ENCODE measurements around the gene ATXN7.

ATXN7 gene

DNA sequence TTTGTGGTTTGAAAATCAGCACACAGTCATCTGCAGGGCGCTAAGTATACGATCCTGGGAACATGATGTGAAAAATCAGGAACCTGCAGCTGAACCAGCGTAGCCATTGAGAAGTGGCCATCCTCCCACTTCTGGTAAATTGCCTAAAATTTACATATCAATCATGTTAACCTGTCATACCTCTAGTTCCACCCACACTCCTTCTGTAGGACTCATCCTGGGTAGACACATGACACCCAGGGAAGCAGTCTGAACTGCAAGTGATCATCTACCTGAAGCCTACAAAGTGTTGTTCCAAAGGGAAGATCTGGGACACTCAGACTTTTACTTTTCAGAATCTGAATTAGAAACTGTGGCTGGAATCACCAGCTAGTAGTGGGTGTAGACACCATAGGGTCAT is 165.1 kb downstream of the ATXN7 start:
- no peak for DNase-seq

DNA sequence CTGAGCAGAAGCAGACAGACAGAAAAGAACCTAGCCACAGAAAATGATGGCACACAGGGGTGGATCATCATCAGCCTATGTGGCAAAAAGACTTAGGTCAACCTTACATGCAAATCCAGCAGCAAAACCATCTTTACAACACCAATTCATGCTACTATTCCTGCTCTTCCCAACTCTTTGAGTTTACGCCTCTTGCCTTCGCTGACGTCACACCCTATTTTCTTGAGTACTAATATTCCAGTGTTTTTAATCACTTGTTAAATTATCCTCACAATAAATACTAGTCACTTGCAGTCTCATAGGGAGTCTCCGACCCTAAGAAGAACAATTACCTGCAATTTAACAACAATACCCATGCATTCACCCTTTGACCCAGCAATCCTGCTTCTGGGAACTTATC is 165.6 kb downstream of the ATXN7 start:
- DNase-seq, result no peak

DNA sequence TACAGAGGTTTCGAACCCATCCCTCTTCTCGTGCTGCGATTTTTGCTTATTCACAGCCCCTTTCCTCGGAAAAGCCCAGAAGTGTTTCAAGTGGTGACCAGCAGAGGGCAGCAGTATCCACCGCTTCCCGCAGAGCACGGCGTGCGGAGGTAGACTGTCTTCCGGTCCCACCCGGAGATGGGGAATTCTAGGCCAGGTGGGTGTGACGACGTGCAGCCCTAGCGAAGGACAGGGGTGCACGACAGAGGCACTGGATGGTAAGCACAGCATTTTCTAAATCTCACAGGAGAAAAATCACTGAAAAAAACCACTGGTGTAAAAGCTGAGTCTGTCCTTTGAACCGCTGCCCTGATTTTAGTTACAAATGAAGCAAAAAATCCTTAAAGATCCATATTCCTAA is 167.1 kb downstream of the ATXN7 start:
- peak; percentile 62 for DNase-seq

DNA sequence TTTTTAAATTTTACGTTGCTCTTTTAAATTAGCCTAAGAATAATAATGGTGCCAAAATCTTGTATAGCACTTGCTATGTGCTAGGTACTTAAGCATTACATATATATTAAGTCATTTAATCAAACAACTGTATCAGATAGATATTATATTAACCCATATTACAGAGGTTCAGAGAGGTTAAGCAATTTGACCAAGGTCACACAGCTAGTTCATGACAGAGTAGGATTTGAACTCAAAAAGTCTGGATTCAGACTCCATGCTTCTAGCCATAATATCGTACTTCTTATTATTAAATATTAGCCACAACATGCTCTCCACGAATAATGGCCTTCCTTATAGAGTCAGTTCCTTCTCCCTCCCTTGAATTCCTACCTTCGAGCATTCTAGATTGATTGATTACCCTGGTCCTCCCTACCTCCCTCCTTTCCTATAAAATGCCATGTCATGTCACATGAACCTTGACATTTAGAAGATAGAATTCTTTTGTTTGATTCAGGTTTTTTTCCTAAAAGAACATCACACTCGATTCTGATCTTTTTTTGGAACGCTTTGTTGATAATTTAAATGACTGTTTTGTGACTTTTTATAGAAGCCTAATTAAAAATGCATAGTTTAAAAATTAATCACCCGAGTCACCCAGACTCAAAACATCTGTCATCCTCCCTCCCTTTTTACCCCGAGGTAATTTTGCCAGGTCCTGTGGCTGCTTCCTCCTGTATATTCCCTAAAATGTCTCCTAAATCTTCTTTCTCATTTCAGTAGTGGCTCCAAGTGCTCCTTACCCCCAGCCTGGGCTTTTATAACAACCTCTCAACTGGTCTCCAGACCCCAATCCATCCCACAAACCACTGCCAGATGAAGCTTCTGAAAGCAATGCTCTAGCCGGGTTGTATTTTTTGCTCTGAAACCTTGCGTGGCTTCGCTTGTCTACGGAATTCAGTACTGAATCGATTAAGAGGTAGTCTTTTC is 168.2 kb downstream of the ATXN7 start:
- DNase-seq, result no peak

DNA sequence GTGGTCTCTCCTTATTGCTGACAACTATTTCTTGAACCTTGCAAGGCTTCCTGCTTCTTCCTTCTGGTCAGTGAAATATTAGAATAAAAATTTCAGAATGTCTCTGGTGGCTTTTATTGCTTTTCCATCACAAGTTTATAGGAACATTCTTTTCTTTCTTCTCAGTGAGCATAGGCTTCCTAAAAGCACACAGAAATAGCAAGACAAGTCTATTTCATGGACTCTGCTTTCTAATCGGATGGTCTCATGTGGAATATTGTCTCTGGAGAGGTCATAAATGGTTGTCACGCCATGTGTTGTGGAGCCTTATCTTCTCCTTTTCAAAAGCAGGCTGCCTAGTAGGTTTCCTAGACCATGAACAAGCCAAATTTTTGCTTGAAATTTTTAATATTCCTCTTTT is 169.4 kb downstream of the ATXN7 start:
- no peak for DNase-seq

DNA sequence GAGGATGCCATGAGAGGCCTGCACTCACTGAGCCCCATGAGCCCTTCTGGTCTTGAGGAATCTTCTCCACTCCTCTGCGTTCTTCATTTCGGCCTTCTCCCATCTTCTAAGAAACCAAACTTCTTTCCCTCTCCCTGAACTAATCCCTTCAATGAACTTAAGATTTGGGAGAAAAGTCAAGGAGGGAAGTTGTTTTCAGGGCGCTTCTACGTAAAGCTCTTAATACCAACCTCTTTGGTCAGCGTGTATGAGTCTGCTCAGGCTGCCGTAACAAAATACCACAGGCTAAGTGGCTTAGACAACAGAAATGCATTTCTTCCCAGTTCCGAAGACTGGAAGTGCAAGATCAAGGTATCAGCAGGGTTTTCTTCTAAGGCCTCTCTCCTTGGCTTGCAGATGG is 173.4 kb downstream of the ATXN7 start:
- DNase-seq, result no peak

DNA sequence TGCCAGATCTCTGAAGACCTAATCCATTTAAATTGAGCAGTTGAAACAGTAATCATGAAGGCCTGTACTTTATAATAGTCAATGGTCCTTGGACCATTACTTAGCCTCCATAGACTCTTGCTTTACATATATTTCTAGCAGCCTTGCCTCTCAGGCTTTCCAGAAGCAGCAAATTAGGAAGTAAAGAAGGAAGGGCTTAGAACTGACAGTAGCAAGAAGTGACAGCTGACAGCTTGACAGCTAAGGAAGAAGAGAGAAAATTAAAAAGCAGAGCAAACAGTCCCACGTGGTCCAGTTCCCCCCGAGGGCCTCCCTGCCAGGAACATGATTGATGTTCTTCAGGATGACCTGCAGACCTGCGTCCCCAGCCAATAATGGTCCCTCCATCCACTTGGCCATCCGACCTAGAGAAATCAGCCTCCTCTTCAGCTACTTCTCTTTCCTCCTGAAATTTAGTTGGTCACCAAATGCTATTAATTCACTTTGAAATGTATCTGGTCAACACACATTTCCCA is 174.6 kb downstream of the ATXN7 start:
- DNase-seq, result no peak

DNA sequence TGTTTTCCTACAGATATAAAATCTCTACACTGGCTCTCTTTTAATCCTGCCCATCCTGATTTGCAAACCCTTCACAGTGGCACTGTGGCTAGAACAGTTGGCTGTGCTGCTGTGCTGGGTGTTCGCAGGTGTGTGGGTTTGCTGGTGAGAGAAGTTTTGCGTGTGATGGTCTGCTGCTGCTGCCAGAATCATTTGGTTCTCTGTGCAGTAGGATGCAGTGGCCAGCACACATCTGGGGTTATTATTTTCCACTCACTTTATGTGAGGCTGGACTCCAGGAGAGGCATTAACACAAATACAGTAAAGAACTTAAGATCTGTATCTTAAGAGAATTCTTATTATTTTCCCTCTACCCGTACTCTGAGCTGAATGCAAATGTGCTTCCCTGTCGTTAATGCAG is 175.7 kb downstream of the ATXN7 start:
- no peak for DNase-seq

DNA sequence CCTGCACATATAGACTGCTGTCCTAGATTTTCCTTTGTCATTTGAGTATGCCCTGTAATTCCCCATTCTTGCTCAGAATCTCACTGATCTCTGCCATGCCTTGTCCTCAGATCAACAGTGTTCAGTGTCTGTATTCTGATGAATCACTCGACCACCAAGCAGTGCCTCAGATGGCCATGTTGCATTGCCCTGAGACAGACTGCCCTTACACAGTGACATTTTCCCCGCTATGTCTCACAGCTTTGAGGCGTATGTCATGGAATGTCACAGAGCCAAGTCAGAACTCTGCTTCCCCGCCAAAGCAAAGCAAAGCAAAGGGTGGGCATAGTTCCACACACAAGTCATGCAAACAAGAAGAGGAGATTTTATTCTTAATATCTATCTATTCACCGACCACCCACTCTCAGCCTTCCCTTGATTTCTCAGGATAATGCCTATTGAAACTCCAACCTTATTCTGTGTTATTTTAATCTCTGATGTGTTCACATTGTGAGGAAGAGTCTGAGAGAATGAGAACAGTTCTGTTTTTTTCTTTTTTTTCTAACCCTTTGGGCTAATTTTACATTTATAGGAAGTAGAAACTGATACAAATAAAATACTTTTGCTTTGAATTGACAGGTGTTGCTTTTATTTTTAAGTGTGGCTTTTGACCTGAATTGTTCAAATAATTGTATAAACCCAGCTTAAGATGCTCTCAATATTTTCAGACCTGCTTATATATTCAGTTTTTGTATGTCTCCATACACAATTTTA is 176.5 kb downstream of the ATXN7 start:
- DNase-seq, result no peak

DNA sequence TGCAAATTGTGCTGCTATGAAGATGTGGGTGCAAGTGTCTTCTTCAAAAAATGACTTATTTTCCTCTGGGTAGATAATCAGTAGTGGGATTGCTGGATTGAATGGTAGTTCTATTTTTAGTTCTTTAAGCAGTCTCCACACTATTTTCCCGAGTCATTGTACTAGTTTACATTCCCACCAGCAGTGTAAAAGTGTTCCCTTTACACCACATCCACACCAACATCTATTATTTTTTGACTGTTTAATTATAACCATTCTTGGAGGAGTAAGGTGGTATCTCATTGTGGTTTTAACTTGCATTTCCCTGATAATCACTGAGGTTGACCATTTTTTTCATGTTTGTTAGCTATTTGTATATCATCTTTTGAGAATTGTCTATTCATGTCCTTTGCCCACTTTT is 179.3 kb downstream of the ATXN7 start:
- DNase-seq, result no peak

DNA sequence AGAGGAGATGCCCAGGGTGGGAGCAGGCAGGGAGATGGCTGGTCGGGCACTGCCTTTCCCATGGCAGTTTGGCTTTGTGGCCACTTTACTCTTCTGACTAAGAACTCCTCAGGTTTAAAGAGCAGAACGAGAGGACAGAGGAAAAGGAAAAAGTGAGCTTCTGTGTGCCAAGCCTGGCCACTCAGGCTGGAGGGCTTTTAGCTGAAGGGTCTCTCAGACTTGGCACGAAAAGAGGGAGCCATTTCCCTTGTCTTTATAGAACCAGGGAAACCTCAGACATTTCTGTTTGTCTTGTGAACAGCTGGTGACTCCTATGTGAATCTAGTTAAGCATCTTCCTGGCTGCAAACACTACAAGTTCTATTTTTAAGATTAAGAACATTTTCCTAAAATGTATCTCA is 182.9 kb downstream of the ATXN7 start:
- no peak for DNase-seq

DNA sequence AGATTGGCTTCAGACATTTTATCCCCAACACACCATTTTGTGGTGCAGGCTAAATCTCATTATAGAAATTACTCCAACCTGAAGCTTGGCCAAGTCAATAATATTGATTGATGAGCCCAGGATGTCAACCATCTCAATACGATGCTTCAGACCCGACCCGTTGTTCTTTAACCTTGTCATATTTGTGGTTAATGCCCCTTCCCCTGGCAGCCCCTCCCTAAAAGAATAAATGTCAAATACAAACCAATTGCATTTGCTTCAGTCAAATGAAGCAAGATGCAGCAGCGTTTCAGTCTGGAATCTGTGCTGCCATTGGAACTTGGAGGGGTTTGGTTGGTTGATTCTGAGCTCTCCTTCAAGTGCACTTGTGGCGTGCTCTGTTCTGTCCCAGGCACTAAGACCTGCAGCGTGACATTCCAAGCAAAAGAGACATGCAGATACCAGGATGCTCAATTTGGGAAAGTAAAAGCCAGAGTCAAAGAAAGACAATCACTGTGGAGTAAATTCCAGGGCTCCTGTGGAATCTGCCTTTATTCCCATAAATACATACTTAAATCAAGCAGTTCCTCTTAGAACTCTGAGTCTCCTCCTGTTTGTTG is 183.4 kb downstream of the ATXN7 start:
- no peak for DNase-seq

DNA sequence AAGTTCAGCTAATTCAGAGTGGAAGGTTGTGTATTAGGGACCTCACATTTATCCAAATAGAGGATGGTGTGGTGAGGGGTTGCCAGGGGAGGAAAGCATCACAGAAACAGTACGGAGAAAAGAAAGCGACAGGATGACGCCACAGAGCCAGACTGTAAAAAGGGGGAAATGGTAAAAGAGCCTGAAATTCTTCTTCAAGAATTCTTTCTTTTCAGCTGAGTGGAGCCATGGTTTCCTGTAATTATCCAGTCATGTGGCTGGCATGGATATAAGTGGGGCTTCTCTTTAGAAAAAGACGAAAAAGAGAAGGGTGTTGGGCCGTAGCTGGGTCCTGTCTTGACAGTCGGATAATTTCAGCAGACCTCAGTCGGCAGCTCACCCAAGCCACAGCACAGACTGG is 184.1 kb downstream of the ATXN7 start:
- no peak for DNase-seq

DNA sequence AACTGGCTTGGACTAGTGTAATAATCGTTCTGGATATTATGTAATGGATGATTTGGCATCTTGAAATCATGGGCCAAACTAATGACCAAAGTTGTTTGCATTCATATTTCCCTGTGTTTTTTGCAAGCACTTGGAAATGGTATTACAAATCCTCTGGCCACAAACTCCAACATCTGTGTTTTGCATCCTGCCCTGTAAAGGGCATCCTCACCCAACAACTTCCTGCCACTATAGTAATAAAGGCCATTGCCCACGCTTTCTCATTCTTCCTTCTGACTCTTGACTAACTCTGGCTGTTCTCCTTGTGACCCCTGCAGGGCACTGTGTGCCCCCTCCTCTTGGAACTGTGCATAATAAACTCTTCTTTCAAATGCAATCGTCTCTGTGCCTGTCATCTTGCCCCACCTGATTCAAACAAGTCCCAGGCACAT is 185.0 kb downstream of the ATXN7 start:
- no peak for DNase-seq

DNA sequence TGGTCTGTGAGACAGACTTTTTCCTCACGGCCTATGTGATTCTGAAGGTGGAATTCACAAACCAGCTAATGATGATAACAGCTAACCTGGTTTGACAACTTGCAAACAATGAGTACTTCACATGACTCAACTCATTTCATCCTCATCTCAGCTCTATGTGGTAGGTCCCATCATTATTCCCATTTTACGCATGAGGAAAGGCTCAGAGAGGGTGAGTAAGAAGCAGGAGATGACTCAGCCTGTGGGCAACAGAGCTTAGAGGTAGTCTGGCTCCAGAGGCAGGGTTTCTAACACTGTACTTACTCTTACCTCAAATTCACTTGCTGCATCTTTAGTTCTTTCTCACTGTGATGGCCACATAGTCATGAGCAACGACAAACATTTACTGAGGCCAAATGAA is 185.5 kb downstream of the ATXN7 start:
- DNase-seq, result no peak

DNA sequence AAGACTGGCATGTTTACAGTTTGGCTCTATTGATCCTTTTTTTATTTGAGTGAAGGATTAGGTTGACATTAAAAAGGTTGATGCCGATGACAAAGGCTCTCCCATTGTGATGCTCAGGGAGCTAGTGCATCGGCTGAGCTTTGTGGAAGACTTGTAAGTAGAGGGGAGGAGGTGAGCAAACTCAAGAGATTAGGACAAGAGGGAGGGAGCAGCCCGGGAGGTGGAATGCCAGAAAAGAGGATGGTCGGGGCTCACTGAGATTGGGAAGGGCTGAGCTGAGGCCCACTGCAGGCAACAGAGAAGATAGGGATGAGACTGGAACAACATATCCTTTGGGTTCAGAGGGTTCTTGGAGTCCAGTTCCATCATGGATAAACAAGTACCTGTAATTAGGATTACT is 186.2 kb downstream of the ATXN7 start:
- DNase-seq, result no peak

All from activated CD4-positive, alpha-beta T cell treated with anti-CD3 and anti-CD28 coated beads for 1 hour (primary cell).